NCI-H526 treated with DMSO at 0.1 percent for 48 hours (cell line): Measurements from ENCODE around the gene ZNF385B.

ENCODE experiments used
- DNase-seq: peaks from one replicate; lab custom pipeline; 2025; lab: John Stamatoyannopoulos, UW

ZNF385B gene

GRCh38 chr2:179551539-179552045, 309.8 kb downstream of the ZNF385B start:
- no peak for DNase-seq

DNA sequence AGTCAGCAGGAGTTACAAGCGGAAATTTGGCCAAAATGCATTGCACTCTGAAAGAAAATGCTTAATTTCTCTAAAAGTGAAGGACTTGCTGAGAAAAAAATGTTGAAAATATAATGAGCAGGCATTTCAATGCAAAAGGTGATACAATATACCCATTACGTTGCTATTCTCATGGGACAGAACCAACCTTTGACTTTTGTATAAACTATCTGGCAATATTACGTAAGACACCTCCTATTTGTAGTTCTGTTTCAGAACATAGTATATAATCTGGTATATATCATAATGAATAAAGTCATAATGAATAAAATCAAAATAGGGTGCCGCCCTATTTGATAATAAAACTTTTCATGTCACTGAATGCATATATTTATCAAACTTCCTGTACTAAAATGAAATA, 310.6 kb downstream of the ZNF385B start:
- DNase-seq = no peak

DNA sequence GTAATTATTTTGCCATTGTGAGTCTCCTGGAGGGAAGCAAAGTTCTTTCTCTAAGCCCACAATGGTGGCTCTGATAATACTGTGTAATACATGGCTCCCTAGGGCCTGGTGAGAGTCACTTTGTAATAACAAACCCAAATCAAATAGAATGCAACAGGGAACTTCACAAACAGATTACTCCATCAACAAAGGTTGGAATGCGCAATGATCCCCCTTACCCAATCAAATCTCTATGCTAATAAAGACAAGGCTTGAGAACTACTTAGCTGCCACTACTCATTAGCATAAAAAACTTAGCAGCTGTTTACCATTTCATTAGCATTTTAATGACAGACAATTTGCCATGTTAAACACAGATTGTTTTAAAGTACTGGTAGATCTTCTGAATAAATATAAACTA, 311.2 kb downstream of the ZNF385B start:
- DNase-seq = no peak

DNA sequence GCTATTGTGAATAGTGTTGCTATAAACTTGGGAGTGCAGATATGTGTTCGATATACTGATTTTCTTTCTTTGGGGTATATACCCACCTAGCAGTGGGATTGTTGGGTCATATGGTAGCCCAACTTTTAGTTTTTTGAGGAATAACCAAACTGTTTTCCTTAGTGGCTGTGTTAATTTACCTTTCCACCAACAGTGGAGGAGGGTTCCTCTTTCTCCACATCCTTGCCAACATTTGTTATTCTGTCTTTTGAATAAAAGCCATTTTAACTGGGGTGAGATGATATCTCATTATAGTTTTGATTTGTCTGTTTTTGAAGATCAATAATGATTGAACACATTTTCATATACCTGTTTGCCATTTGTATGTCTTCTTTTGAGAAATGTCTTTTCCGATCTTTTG, 314.8 kb downstream of the ZNF385B start:
- no peak for DNase-seq

- no peak for DNase-seq
These were observed 316.4 kb downstream of the ZNF385B start for GRCh38 chr2:179545024-179545423.

GRCh38 chr2:179543361-179543901, 318.0 kb downstream of the ZNF385B start:
- DNase-seq = no peak

DNA sequence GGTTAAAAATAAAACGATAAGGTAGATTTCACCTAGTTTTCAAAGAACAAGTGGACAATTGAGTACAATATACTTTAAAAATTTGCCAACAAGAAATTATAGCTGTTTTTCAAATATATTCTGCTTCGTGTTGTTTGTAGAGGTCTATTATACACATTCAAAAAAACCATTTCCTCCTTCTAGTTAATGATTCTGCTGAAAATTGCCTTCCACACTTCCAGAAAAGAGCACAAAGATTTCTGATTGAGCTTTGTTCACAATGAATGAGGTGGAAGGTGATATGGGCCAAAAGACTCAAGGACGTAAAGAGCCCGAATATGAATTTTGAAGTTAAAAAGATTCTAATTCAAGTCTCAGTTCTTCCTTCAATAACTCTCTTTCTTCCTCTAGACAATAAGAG, 319.8 kb downstream of the ZNF385B start:
- no peak for DNase-seq

DNA sequence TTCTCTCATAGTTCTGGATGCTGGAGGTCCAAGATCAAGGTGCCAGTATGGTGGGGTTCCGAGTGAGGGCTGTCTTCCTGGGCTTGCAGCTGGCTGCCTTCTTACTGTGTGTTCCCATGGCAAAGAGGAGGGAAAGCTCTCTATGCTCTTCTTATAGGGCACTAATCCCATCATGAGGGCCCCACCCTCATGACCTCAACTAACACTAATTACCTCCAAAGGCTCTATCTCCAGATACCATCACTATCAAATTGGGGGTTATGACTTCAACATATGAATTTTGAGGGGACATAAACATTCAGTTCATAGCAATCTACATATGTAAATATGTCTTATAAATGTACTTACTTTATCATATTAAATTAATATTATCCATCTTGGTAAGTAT, 322.3 kb downstream of the ZNF385B start:
- no peak for DNase-seq

DNA sequence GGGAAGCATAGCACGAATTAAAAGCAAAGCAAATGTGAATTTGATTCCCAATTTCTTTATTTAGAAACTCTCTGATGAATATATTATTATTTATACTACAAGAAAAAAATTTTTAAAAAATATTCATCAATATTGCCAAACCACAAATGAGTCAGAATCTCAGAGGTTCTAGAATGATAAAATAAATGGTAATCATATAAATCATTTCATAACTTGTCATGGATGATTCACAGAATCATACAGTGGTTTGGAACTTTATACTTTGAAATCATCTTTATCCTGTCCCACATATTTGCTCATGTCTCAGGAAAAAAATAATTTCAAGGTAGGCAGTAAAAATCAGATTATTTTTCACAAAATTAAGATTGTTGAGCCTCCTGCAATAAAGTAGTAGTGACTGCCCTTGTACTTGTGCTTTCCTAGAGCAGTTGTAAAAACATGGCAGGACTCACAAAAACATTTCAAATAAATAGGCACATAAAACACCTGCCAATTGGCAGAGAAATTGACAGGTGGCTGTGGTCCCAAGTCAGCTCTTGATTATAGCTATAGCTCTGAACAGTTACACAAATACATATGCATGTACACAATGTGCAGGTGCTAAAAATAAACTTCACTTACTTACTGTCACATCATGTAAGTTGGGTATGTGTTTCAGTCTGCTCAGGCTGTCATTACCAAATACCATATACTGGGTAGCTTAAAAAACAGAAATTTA, 322.8 kb downstream of the ZNF385B start:
- DNase-seq = no peak

GRCh38 chr2:179536185-179536584, 325.2 kb downstream of the ZNF385B start:
- DNase-seq = no peak

- no peak for DNase-seq
These were observed 327.5 kb downstream of the ZNF385B start for GRCh38 chr2:179533875-179534274.

- no peak for DNase-seq
These were observed 328.5 kb downstream of the ZNF385B start for GRCh38 chr2:179532863-179533278.

DNA sequence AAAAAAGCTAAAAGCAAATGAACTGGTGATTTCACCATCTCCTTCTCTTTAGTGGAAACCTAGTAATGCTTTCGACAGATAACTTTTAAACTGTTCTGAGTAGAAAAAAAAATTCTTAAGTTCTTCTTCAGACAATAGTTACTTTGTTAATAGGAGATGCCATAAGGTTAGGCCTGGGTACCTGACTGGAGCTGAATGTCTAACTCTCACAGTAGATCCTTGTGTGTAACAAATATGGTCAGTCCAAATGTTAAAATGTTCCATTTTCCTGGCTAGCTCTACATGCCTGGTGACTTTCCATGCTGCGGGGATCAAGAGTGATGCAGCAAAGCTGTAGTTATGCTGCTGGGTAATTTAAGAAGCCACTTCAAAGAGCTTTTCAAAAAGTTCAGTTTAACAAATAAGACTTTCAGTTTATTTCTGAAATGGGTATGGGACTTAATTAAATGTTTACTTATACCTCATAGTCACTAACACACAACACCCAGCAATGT, 332.8 kb downstream of the ZNF385B start:
- no peak for DNase-seq

DNA sequence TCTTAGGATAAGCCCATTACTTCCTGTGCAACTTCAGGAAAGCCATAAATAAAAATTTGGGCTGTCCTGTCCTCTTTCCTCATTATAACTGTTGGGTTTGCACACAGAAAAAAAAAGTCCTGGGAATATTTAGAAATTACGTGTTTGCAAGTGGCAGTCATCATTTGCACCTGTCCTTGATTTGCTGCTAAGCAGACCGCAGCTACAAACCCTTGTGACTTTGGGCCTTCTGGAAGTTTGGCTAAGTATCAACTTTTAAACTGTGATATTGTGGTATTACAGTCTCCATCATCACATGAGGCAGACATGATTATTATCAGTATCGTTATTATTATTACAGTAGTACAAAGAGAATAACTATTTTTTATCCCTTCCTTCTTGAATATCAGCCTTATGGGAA, 336.1 kb downstream of the ZNF385B start:
- DNase-seq = no peak

- DNase-seq = no peak
These were observed 336.5 kb downstream of the ZNF385B start for GRCh38 chr2:179524809-179525339.

GRCh38 chr2:179521944-179522343, 339.5 kb downstream of the ZNF385B start:
- DNase-seq = no peak

DNA sequence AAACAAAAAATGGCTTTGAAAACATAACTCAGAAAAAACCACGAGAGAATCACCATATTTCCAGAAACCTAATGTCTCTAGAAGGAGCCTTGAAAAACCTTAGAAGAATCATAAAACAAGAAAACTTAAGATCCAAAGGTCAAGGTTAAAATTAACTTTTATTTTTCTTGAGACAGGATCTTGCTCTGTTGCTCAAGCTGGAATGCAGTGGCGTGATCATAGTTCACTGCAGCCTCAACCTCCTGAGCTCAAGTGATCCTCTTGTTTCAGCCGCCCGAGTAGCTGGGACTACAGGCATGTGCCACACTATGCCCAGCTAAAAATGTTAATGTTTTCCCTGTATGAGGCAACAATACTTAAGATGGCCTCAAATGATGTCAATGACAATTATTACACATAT, 342.6 kb downstream of the ZNF385B start:
- DNase-seq = no peak

- no peak for DNase-seq
These were observed 348.2 kb downstream of the ZNF385B start for GRCh38 chr2:179513181-179513580.

GRCh38 chr2:179512281-179513035, 349.0 kb downstream of the ZNF385B start:
- no peak for DNase-seq

DNA sequence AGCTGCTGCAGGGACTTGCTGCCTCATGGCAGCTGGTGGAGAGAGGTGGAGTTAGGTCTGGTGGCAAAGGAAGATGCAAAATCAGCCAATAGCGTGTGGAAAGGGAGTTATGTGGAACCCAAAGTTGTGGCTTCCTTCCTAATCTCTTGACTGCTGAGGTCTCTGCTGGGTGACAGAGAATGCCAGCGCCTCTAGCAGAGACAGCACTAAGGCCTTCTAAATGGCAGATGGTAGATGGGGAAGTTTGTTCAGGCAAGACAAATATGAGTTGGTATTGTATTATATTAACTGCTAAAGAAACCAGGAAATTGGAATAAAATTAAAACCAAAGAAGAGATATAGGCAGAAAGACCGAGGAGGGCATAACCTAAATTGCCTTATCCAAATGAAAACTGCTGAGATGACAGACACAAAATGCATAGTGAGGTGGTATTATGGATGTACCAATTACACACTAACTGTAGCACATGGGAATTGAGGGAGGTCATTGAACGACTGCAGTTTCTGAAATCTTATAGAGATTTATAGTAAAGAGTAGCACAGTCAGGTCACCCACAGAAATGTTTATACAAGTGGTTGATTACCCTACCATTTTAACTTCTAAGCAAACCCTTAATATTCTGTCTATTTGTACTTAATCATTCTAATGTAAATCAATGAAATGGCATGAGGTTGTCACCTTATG, 350.2 kb downstream of the ZNF385B start:
- no peak for DNase-seq

DNA sequence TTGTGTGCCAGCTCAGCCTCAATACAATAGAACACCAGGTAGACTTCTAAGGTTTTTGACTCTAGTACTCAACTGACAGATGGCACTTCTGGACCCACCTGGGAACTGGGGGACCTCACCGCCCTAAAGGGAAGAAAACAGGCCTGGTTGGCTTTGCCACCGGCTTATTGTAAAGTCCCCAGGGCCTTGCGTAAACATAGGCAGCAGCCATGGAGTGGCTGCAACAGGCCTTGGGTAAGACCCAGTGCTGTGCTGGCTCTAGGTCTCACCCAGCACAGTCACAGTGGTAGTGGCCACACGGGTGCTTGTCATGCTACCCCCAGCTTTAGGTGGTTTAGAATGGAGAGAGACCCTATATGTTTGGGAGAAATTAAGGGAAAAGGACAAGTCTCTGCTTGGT, 366.1 kb downstream of the ZNF385B start:
- no peak for DNase-seq

GRCh38 chr2:179488563-179488962, 372.8 kb downstream of the ZNF385B start:
- DNase-seq = no peak
